Activated naive CD8-positive, alpha-beta T cell treated with anti-CD3 and anti-CD28 coated beads for 36 hours (primary cell): ENCODE measurements around the gene TMCC2. TPM values are rescaled to one million over a fixed set of nuclear protein-coding genes. Genes with fewer than 3 reads are reported as not detected.
A peak's percentile ranks its signal among the peaks of the same experiment; 100 is the strongest.

Source experiments
- DNase-seq: peaks from one replicate; pipeline ENCODE4 v3.0.0; 2021
- H3K27ac Mint-ChIP-seq: one replicate; pipeline ENCODE4 v1.8.0; 2022; ENCODE audit warnings: mild to moderate bottlenecking, moderate library complexity, mixed read lengths
- H3K27me3 Mint-ChIP-seq: one replicate; pipeline ENCODE4 v1.8.0; 2022; ENCODE audit warnings: mild to moderate bottlenecking, mixed read lengths
- H3K36me3 Mint-ChIP-seq: one replicate; pipeline ENCODE4 v1.8.0; 2021; ENCODE audit warnings: mild to moderate bottlenecking, mixed read lengths
- H3K4me1 Mint-ChIP-seq: one replicate; pipeline ENCODE4 v1.8.0; 2021; ENCODE audit warnings: mixed read lengths
- H3K4me3 Mint-ChIP-seq: one replicate; pipeline ENCODE4 v1.8.0; 2022; ENCODE audit warnings: mild to moderate bottlenecking, moderate library complexity, mixed read lengths
- H3K9me3 Mint-ChIP-seq: one replicate; pipeline ENCODE4 v1.8.0; 2022; ENCODE audit warnings: mixed read lengths
- total RNA-seq, 2 experiments: library from RNA; stranded (reverse); gene quantifications; one replicate each; pipeline ENCODE4 v1.2.3, GENCODE V29; 2021

TMCC2 gene
- total RNA-seq, 2 experiments from 2014 or later: 13.3 to 14.0 TPM

GRCh38 chr1:205243350-205244191 is 15.8 kb downstream of the TMCC2 start:
- H3K27me3 Mint-ChIP-seq: no peaks in the 10 kb centered on the region
- peaks cover 30% of the 10 kb centered on the region for H3K36me3 Mint-ChIP-seq
- DNase-seq: no peak
- H3K27ac Mint-ChIP-seq: no peak overlapping the region
- no peak overlapping the region for H3K4me3 Mint-ChIP-seq
- peaks cover 13% of the 10 kb centered on the region for H3K4me1 Mint-ChIP-seq
- H3K9me3 Mint-ChIP-seq: no peaks in the 10 kb centered on the region

- no peak for DNase-seq
- H3K27ac Mint-ChIP-seq: no peak overlapping the region
- H3K27me3 Mint-ChIP-seq: no peaks in the 10 kb centered on the region
- H3K4me3 Mint-ChIP-seq: no peak overlapping the region
- H3K36me3 Mint-ChIP-seq: peaks cover 26% of the 10 kb centered on the region
- H3K9me3 Mint-ChIP-seq: no peaks in the 10 kb centered on the region
- peaks cover 7% of the 10 kb centered on the region for H3K4me1 Mint-ChIP-seq
These were observed 16.6 kb downstream of the TMCC2 start for GRCh38 chr1:205244384-205244783.

- no peaks in the 10 kb centered on the region for H3K9me3 Mint-ChIP-seq
- no peak overlapping the region for H3K4me3 Mint-ChIP-seq
- H3K27me3 Mint-ChIP-seq: no peaks in the 10 kb centered on the region
- peaks cover 26% of the 10 kb centered on the region for H3K36me3 Mint-ChIP-seq
- DNase-seq: no peak
- no peak overlapping the region for H3K27ac Mint-ChIP-seq
- peaks cover 5% of the 10 kb centered on the region for H3K4me1 Mint-ChIP-seq
These were observed 17.4 kb downstream of the TMCC2 start for GRCh38 chr1:205245096-205245495.

- peaks cover 26% of the 10 kb centered on the region for H3K36me3 Mint-ChIP-seq
- H3K27me3 Mint-ChIP-seq: no peaks in the 10 kb centered on the region
- no peak overlapping the region for H3K4me3 Mint-ChIP-seq
- peaks cover 5% of the 10 kb centered on the region for H3K4me1 Mint-ChIP-seq
- no peak for DNase-seq
- no peaks in the 10 kb centered on the region for H3K9me3 Mint-ChIP-seq
- H3K27ac Mint-ChIP-seq: no peak overlapping the region
These were observed 18.8 kb downstream of the TMCC2 start for GRCh38 chr1:205246351-205247119.

- no peak overlapping the region for H3K27ac Mint-ChIP-seq
- H3K27me3 Mint-ChIP-seq: no peaks in the 10 kb centered on the region
- no peaks in the 10 kb centered on the region for H3K9me3 Mint-ChIP-seq
- DNase-seq: no peak
- peaks cover 5% of the 10 kb centered on the region for H3K4me1 Mint-ChIP-seq
- H3K4me3 Mint-ChIP-seq: no peak overlapping the region
- H3K36me3 Mint-ChIP-seq: peaks cover 23% of the 10 kb centered on the region
These were observed 19.6 kb downstream of the TMCC2 start for GRCh38 chr1:205247130-205247921.

GRCh38 chr1:205248793-205249601 is 21.3 kb downstream of the TMCC2 start:
- DNase-seq: no peak
- H3K36me3 Mint-ChIP-seq: peaks cover 16% of the 10 kb centered on the region
- peaks cover 5% of the 10 kb centered on the region for H3K4me1 Mint-ChIP-seq
- H3K4me3 Mint-ChIP-seq: no peak overlapping the region
- no peak overlapping the region for H3K27ac Mint-ChIP-seq
- H3K27me3 Mint-ChIP-seq: no peaks in the 10 kb centered on the region
- H3K9me3 Mint-ChIP-seq: no peaks in the 10 kb centered on the region

- H3K36me3 Mint-ChIP-seq: peaks cover 16% of the 10 kb centered on the region
- no peak for DNase-seq
- peaks cover 5% of the 10 kb centered on the region for H3K4me1 Mint-ChIP-seq
- H3K27me3 Mint-ChIP-seq: no peaks in the 10 kb centered on the region
- H3K9me3 Mint-ChIP-seq: no peaks in the 10 kb centered on the region
- no peak overlapping the region for H3K4me3 Mint-ChIP-seq
- H3K27ac Mint-ChIP-seq: no peak overlapping the region
These were observed 21.9 kb downstream of the TMCC2 start for GRCh38 chr1:205249651-205250050.

- no peak overlapping the region for H3K27ac Mint-ChIP-seq
- no peaks in the 10 kb centered on the region for H3K27me3 Mint-ChIP-seq
- no peaks in the 10 kb centered on the region for H3K9me3 Mint-ChIP-seq
- DNase-seq: no peak
- no peak overlapping the region for H3K4me3 Mint-ChIP-seq
- H3K4me1 Mint-ChIP-seq: peaks cover 6% of the 10 kb centered on the region
- peaks cover 16% of the 10 kb centered on the region for H3K36me3 Mint-ChIP-seq
These were observed 23.0 kb downstream of the TMCC2 start for GRCh38 chr1:205250699-205251098.

- DNase-seq: no peak
- no peak overlapping the region for H3K27ac Mint-ChIP-seq
- no peak overlapping the region for H3K4me3 Mint-ChIP-seq
- H3K27me3 Mint-ChIP-seq: no peaks in the 10 kb centered on the region
- no peaks in the 10 kb centered on the region for H3K9me3 Mint-ChIP-seq
- H3K36me3 Mint-ChIP-seq: peaks cover 8% of the 10 kb centered on the region
- H3K4me1 Mint-ChIP-seq: peaks cover 9% of the 10 kb centered on the region
These were observed 23.8 kb downstream of the TMCC2 start for GRCh38 chr1:205251576-205251975.

- H3K9me3 Mint-ChIP-seq: no peaks in the 10 kb centered on the region
- H3K36me3 Mint-ChIP-seq: no peaks in the 10 kb centered on the region
- no peak overlapping the region for H3K27ac Mint-ChIP-seq
- H3K27me3 Mint-ChIP-seq: no peaks in the 10 kb centered on the region
- peaks cover 15% of the 10 kb centered on the region for H3K4me1 Mint-ChIP-seq
- DNase-seq: peak; percentile 81
- no peak overlapping the region for H3K4me3 Mint-ChIP-seq
These were observed 28.4 kb downstream of the TMCC2 start for GRCh38 chr1:205255941-205256780.

- peaks cover 2% of the 10 kb centered on the region for H3K36me3 Mint-ChIP-seq
- no peak overlapping the region for H3K4me3 Mint-ChIP-seq
- H3K9me3 Mint-ChIP-seq: no peaks in the 10 kb centered on the region
- peaks cover 22% of the 10 kb centered on the region for H3K4me1 Mint-ChIP-seq
- no peak for DNase-seq
- H3K27me3 Mint-ChIP-seq: no peaks in the 10 kb centered on the region
- H3K27ac Mint-ChIP-seq: no peak overlapping the region
These were observed 29.3 kb downstream of the TMCC2 start for GRCh38 chr1:205256951-205257625.

- Mint-ChIP-seq H3K27ac (no peak overlapping the region), H3K4me1 (peaks cover 27% of the 10 kb centered on the region), H3K27me3 (no peaks in the 10 kb centered on the region), H3K4me3 (no peak overlapping the region), H3K36me3 (peaks cover 2% of the 10 kb centered on the region), H3K9me3 (no peaks in the 10 kb centered on the region)
- DNase-seq: no peak
These were observed 30.0 kb downstream of the TMCC2 start for GRCh38 chr1:205257735-205258134.

- H3K4me1 Mint-ChIP-seq: peaks cover 31% of the 10 kb centered on the region
- H3K27me3 Mint-ChIP-seq: no peaks in the 10 kb centered on the region
- no peaks in the 10 kb centered on the region for H3K9me3 Mint-ChIP-seq
- no peak for DNase-seq
- no peak overlapping the region for H3K27ac Mint-ChIP-seq
- H3K36me3 Mint-ChIP-seq: peaks cover 2% of the 10 kb centered on the region
- H3K4me3 Mint-ChIP-seq: no peak overlapping the region
These were observed 30.5 kb downstream of the TMCC2 start for GRCh38 chr1:205258261-205258691.
